Pancreas (tissue), 10 donors: Measurements from ENCODE around the gene NDUFV2. TPM values are rescaled to one million over a fixed set of nuclear protein-coding genes. Genes with fewer than 3 reads are reported as not detected.

Experiments used
- ATAC-seq, 4 donors: fragments of 200-7000 bp; cut with Tn5 transposase; one replicate each; pipeline versions ENCODE4 v1.8.0 to v1.9.1; 2020; ENCODE audit warnings: mild to moderate bottlenecking in 4 of 4, moderate library complexity in 4 of 4
- DNase-seq, 6 donors: peaks; one replicate each; pipeline ENCODE4 v3.0.0-alpha.2; 2020
- FAIRE-seq: peaks from 2 replicates; lab custom pipeline; 2012; peaks lifted over from hg19 to GRCh38; lab: Jason Lieb, UNC
- H3K27ac ChIP-seq, 4 donors: fragments of 200-600 bp; sonication (generic); 1 replicate in 3 of 4; 2 replicates in 1 of 4; pipeline versions ENCODE4 v1.5.0 to v1.8.0; 2020
- H3K27me3 ChIP-seq, 4 donors: fragments of 200-600 bp; one replicate each; pipeline ENCODE4 v1.8.0; 2021
- H3K36me3 ChIP-seq, 3 donors: fragments of 200-600 bp; sonication (generic) in 1 of 3; one replicate each; pipeline versions ENCODE4 v1.5.0 to v1.8.0; 2020 to 2021
- H3K4me1 ChIP-seq, 3 donors: fragments of 200-600 bp; one replicate each; pipeline ENCODE4 v1.8.0; 2021
- H3K4me3 ChIP-seq, 4 donors: fragments of 200-600 bp; sonication (generic) in 2 of 4; one replicate each; pipeline versions ENCODE4 v1.5.0 to v1.8.0; 2020 to 2021
- H3K9me3 ChIP-seq, 4 donors: fragments of 200-600 bp; one replicate each; pipeline ENCODE4 v1.8.0; 2021
- WGBS, 2 donors: extraction: QIAGEN DNeasy Blood & Tissue Kit; methylation state at CpG; one replicate each; pipeline ENCODE4 v1.1.7; 2013; 5-methylcytosine and 5-hydroxymethylcytosine counted together
- intact Hi-C, 3 donors: fragments of 100-400 bp; cut with DNase I; formaldehyde crosslinking; loops; one replicate each; pipeline versions ENCODE4 v1.11.1 to v1.14.2; 2022
- polyA plus RNA-seq, 2 donors: library from polyadenylated mRNA; stranded (reverse); fragments of 200-250 nt; gene quantifications; one replicate each; pipeline ENCODE4 v1.2.3, GENCODE V29; 2013
- total RNA-seq, 6 donors: library from RNA; stranded (reverse); fragmentation: NEBNext Ultra II Directional in 4 of 6; extraction: Animal tissue kit (Norgen Biotek cat#: 25700) in 4 of 6; gene quantifications; one replicate each; pipeline versions ENCODE4 v1.2.1 to v1.2.4, GENCODE V29; 2021 to 2023
- TF ChIP-seq, protein P1 (sequence below), 4 donors: fragments of 200-600 bp; sonication (generic) in 3 of 4; IDR thresholded peaks; one replicate each; pipeline versions ENCODE4 v1.5.0 to v1.8.0; 2021; ENCODE audit warnings: antibody characterized with exemption in 4 of 4
- donor health status: healthy with polysubstance abuse.
- donor health status: DM: no; HTN: no; CAD: no; lungs with moderate emphysema.
- donor health status: DM: no; HTN: no; CAD: no.
- donor health status: control.
- donor health status: control.
- donor health status: Bipolar disorder and iron deficiency.
- donor health status: DM: yes; HTN: yes; CAD: no.
- donor health status: DM: no; HTN: no; CAD: no.
- donor health status: DM: no; HTN: no; CAD: no.
- donor health status: DM: yes; HTN: yes; CAD: no.

NDUFV2 gene
- total and polyA plus RNA-seq, 8 donors: 48.1 to 115 (median 62.5) TPM

DNA sequence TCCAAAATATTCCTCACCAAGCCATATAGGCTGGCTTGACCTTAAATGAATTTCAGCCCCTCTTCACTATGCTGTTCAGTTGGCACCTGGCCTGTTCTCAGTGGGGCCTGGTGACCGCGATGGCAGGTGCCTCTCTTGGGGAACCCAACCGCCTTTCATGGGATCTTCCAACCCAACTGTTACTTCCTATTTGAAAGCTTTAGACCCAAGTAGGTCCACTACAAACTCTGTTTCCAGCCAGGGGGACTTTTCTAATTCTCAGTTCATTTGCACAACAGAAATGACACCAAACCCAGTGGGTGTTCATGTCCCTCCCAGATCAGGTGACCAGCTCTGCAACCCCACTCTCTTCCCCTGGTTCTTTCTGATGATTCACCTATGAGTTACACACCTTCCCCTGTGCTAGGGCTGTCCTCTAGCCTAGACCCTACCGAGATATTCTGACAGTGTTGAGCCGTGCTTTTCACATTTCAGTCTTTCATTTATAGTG lies 35.6 kb upstream of the NDUFV2 start:
- TF ChIP-seq, protein P1, sequence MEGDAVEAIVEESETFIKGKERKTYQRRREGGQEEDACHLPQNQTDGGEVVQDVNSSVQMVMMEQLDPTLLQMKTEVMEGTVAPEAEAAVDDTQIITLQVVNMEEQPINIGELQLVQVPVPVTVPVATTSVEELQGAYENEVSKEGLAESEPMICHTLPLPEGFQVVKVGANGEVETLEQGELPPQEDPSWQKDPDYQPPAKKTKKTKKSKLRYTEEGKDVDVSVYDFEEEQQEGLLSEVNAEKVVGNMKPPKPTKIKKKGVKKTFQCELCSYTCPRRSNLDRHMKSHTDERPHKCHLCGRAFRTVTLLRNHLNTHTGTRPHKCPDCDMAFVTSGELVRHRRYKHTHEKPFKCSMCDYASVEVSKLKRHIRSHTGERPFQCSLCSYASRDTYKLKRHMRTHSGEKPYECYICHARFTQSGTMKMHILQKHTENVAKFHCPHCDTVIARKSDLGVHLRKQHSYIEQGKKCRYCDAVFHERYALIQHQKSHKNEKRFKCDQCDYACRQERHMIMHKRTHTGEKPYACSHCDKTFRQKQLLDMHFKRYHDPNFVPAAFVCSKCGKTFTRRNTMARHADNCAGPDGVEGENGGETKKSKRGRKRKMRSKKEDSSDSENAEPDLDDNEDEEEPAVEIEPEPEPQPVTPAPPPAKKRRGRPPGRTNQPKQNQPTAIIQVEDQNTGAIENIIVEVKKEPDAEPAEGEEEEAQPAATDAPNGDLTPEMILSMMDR (IDR thresholded peaks at IDR 0.05): no peak
- Histone ChIP-seq H3K36me3 (no peaks in the 10 kb centered on the region), H3K4me3 (no peak overlapping the region), H3K9me3 (no peaks in the 10 kb centered on the region), H3K27me3 (no peaks in the 10 kb centered on the region), H3K27ac (no peak overlapping the region), H3K4me1 (peaks cover 0 to 4% (median 0%) of the 10 kb centered on the region in 3 donors)
- DNase-seq (no peak), FAIRE-seq (no peak), ATAC-seq (no peak)
- 96 to 97% methylated on average over 5 of the region's 5 CpGs for WGBS, 2 donors
- intact Hi-C loops: no loop called here

DNA sequence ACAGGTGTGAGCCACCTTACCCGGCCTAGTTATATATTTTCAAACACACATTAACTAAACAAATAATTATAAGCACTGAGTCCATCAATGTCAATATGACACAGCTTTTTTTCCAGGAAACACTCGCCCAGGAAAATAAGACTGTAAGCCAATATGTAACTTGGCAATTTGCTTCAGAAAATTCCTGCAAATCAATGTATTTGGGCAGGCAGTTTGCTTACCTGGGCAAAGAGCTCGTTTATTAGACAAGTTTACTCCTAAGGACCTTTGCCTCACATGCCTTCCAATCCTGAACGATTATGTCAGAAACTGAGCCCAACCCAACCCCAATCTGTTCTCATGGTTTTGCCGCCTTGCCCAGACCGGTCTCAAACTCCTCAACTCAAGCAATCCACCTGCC lies 34.7 kb upstream of the NDUFV2 start:
- H3K4me3 ChIP-seq: no peak overlapping the region
- peak in 1 of 6 donors; percentile 9 for DNase-seq
- no peaks in the 10 kb centered on the region for H3K36me3 ChIP-seq
- no peak for FAIRE-seq
- H3K27me3 ChIP-seq: no peaks in the 10 kb centered on the region
- peak overlapping the region in 1 of 4 donors; percentile 37 for H3K27ac ChIP-seq
- intact Hi-C loops: no loop called here
- 31 to 40% methylated on average over 6 of the region's 6 CpGs for WGBS, 2 donors
- ATAC-seq: peak in 3 of 4 donors; percentile 56 to 75 (median 75)
- TF ChIP-seq, protein P1 (IDR thresholded peaks at IDR 0.05): no peak
- H3K4me1 ChIP-seq: peaks cover 0 to 4% (median 0%) of the 10 kb centered on the region in 3 donors
- H3K9me3 ChIP-seq: no peaks in the 10 kb centered on the region

DNA sequence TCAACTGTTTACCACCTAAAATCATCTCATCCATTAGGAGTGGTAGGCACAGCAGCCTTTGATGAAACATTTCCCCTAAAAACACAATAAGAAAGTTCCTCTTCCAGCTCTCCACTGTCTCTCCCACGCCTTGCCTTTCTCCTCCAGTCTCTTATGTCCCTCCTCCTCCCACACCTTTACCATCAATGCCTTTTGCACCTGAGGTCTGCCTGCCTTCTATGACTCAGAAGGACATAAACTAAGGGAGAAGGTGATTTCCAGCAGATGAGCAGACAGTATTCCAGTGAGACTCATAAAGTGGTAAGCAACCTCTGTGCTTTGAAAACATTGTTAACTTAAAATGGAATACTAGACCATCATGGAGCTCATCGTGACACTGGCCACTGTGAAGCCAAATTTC lies 34.2 kb upstream of the NDUFV2 start:
- Histone ChIP-seq H3K9me3 (no peaks in the 10 kb centered on the region), H3K27me3 (no peaks in the 10 kb centered on the region), H3K27ac (peak overlapping the region in 1 of 4 donors; percentile 37), H3K4me1 (peaks cover 0 to 4% (median 3%) of the 10 kb centered on the region in 3 donors), H3K36me3 (no peaks in the 10 kb centered on the region), H3K4me3 (no peak overlapping the region)
- DNase-seq (no peak), ATAC-seq (no peak), FAIRE-seq (no peak)
- TF ChIP-seq, protein P1 (IDR thresholded peaks at IDR 0.05): no peak
- 94 to 98% methylated on average over 2 of the region's 2 CpGs for WGBS, 2 donors
- intact Hi-C loops: no loop called here

DNA sequence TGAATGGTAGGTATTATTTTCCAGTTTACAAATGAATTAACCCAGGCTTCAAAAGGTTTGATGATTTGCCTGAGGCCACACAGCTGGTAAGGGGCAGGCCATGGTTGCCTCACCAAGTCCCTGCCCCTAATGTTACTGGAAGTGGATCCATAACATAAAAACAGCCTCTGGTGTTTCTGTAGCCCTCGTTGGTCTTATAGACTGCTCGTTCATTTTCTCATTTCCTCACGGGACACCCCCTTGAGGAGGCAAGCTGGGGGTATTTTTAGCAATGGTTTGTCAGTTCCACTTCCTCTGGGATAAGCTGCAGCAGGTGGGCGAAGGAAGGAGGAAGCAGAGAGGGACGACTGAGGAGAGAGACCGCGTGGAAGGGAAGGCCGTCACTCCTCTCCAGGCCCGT lies 32.9 kb upstream of the NDUFV2 start:
- Histone ChIP-seq H3K4me1 (peaks cover 0 to 4% (median 4%) of the 10 kb centered on the region in 3 donors), H3K36me3 (no peaks in the 10 kb centered on the region), H3K27me3 (no peaks in the 10 kb centered on the region), H3K27ac (no peak overlapping the region), H3K9me3 (no peaks in the 10 kb centered on the region), H3K4me3 (no peak overlapping the region)
- 66 to 69% methylated on average over 9 of the region's 9 CpGs for WGBS, 2 donors
- TF ChIP-seq, protein P1 (IDR thresholded peaks at IDR 0.05): no peak
- FAIRE-seq (no peak), ATAC-seq (no peak), DNase-seq (no peak)
- intact Hi-C loops: no loop called here

DNA sequence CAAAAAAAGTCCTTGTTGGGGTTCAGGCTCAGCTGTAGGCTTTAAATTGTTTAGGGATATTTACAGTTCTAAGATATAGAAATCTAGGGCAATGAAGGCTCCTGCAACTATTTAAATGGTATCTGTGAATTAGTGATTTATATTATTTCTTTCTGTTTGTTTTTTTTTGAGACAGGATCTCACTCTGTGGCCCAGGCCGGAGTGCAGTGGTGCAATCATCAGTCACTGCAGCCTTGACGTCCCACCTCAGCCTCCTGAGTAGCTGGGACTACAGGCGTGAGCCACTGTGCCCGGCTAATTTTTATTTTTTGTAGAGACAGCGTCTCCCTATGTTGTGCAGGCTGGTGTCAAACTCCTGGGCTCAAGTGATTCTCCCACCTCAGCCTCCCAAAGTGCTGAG lies 32.3 kb upstream of the NDUFV2 start:
- Histone ChIP-seq H3K36me3 (no peaks in the 10 kb centered on the region), H3K27me3 (no peaks in the 10 kb centered on the region), H3K4me3 (no peak overlapping the region), H3K27ac (no peak overlapping the region), H3K9me3 (no peaks in the 10 kb centered on the region), H3K4me1 (peaks cover 0 to 4% (median 4%) of the 10 kb centered on the region in 3 donors)
- no peak for DNase-seq
- FAIRE-seq: no peak
- 84 to 86% methylated on average over 5 of the region's 5 CpGs for WGBS, 2 donors
- intact Hi-C loops: loop anchor here in 1 of 3 donors (10.0 kb wide), 1 partner anchor 265 kb away; the partner anchor contains the start of gene TWSG1
- ATAC-seq: no peak
- TF ChIP-seq, protein P1 (IDR thresholded peaks at IDR 0.05): no peak
